Measurements from ENCODE around the gene CALM3.
"Not testable (repeated sequence)": the region's sequence is repeated elsewhere in the genome, so short reads cannot be mapped to it uniquely, and the experiment has no call there.

Gene CALM3

GRCh38 chr19:46555628-46556280 is 45.4 kb upstream of the CALM3 start:
- Histone ChIP-seq H2AFZ (ENCODE audit: low read length) (no peak overlapping the region), H3K4me2 (ENCODE audit: low read depth, low read length) (no peak overlapping the region), H3K27me3 (replicated peaks; ENCODE audit: insufficient read depth, low read length) (peaks cover 21% of the 10 kb centered on the region), H3K4me1 (ENCODE audit: low read length) (no peaks in the 10 kb centered on the region), H3K36me3 (replicated peaks; ENCODE audit: insufficient read depth, low read length) (no peaks in the 10 kb centered on the region), H3K79me2 (ENCODE audit: low read length) (no peaks in the 10 kb centered on the region), H3K9me3 (replicated peaks; ENCODE audit: insufficient read depth, low read length) (no peaks in the 10 kb centered on the region), H4K20me1 (ENCODE audit: insufficient read depth, low read length) (no peaks in the 10 kb centered on the region), H3K9me2 (replicated peaks; ENCODE audit: insufficient read depth, low read length) (no peaks in the 10 kb centered on the region), H3K9ac (ENCODE audit: low read length) (no peak overlapping the region), H3K4me3 (ENCODE audit: low read length) (no peak overlapping the region), H3F3A (ENCODE audit: insufficient read depth, low read length) (no peaks in the 10 kb centered on the region), H3K27ac (ENCODE audit: low read length) (no peak overlapping the region)
- DNase-seq: no peak
- TF ChIP-seq EZH2 (optimal IDR thresholded peaks at IDR 0.05; ENCODE audit: low read depth, low read length) (no peak), CTCF (IDR thresholded peaks at IDR 0.05; ENCODE audit: low read length) (no peak), EZH2phosphoT487 (IDR thresholded peaks at IDR 0.05; ENCODE audit: low read length) (no peak)

- not testable (repeated sequence) for H3K4me2 ChIP-seq (ENCODE audit: low read depth, low read length); H3K9ac ChIP-seq (ENCODE audit: low read length); DNase-seq; H3K79me2 ChIP-seq (ENCODE audit: low read length); H2AFZ ChIP-seq (ENCODE audit: low read length); H3K9me2 ChIP-seq (replicated peaks; ENCODE audit: insufficient read depth, low read length); H3K4me3 ChIP-seq (ENCODE audit: low read length); H4K20me1 ChIP-seq (ENCODE audit: insufficient read depth, low read length); H3K36me3 ChIP-seq (replicated peaks; ENCODE audit: insufficient read depth, low read length); H3K27ac ChIP-seq (ENCODE audit: low read length); H3F3A ChIP-seq (ENCODE audit: insufficient read depth, low read length); H3K4me1 ChIP-seq (ENCODE audit: low read length); H3K9me3 ChIP-seq (replicated peaks; ENCODE audit: insufficient read depth, low read length)
- H3K27me3 ChIP-seq (replicated peaks; ENCODE audit: insufficient read depth, low read length): peaks cover 19% of the 10 kb centered on the region
These were observed 44.7 kb upstream of the CALM3 start for GRCh38 chr19:46556471-46556870.

GRCh38 chr19:46559203-46559602 is 41.9 kb upstream of the CALM3 start:
- Histone ChIP-seq H3K9ac (ENCODE audit: low read length) (no peak overlapping the region), H3K79me2 (ENCODE audit: low read length) (no peaks in the 10 kb centered on the region), H3K9me3 (replicated peaks; ENCODE audit: insufficient read depth, low read length) (no peaks in the 10 kb centered on the region), H3K27me3 (replicated peaks; ENCODE audit: insufficient read depth, low read length) (peaks cover 11% of the 10 kb centered on the region; the same call in 1 of the 2 replicates), H3K36me3 (replicated peaks; ENCODE audit: insufficient read depth, low read length) (no peaks in the 10 kb centered on the region), H4K20me1 (ENCODE audit: insufficient read depth, low read length) (no peaks in the 10 kb centered on the region), H3K4me3 (ENCODE audit: low read length) (no peak overlapping the region), H3K9me2 (replicated peaks; ENCODE audit: insufficient read depth, low read length) (no peaks in the 10 kb centered on the region), H2AFZ (ENCODE audit: low read length) (no peak overlapping the region), H3K4me1 (ENCODE audit: low read length) (no peaks in the 10 kb centered on the region), H3K4me2 (ENCODE audit: low read depth, low read length) (no peak overlapping the region), H3K27ac (ENCODE audit: low read length) (no peak overlapping the region), H3F3A (ENCODE audit: insufficient read depth, low read length) (no peaks in the 10 kb centered on the region)
- no peak for DNase-seq
- TF ChIP-seq EZH2 (optimal IDR thresholded peaks at IDR 0.05; ENCODE audit: low read depth, low read length) (no peak), EZH2phosphoT487 (IDR thresholded peaks at IDR 0.05; ENCODE audit: low read length) (no peak), CTCF (IDR thresholded peaks at IDR 0.05; ENCODE audit: low read length) (no peak)

- not testable (repeated sequence) for DNase-seq; H2AFZ ChIP-seq (ENCODE audit: low read length); H3F3A ChIP-seq (ENCODE audit: insufficient read depth, low read length); H3K4me1 ChIP-seq (ENCODE audit: low read length); H4K20me1 ChIP-seq (ENCODE audit: insufficient read depth, low read length); H3K79me2 ChIP-seq (ENCODE audit: low read length); H3K27me3 ChIP-seq (replicated peaks; ENCODE audit: insufficient read depth, low read length); H3K4me2 ChIP-seq (ENCODE audit: low read depth, low read length); H3K36me3 ChIP-seq (replicated peaks; ENCODE audit: insufficient read depth, low read length); H3K27ac ChIP-seq (ENCODE audit: low read length); H3K4me3 ChIP-seq (ENCODE audit: low read length); H3K9me3 ChIP-seq (replicated peaks; ENCODE audit: insufficient read depth, low read length); H3K9me2 ChIP-seq (replicated peaks; ENCODE audit: insufficient read depth, low read length); H3K9ac ChIP-seq (ENCODE audit: low read length)
These were observed 41.5 kb upstream of the CALM3 start for GRCh38 chr19:46559675-46560074.
